Bronchial epithelial cell (primary cell): ENCODE measurements around the gene RAD23A. TPM values are rescaled to one million over a fixed set of nuclear protein-coding genes. Genes with fewer than 3 reads are reported as not detected.

Experiments used
- DNase-seq: peaks from one replicate; pipeline ENCODE4 v3.0.0-alpha.2; 2010; ENCODE audit warnings: low read depth
- FAIRE-seq: peaks from 2 replicates; lab custom pipeline; 2011; peaks lifted over from hg19 to GRCh38; lab: Jason Lieb, UNC
- H3K27me3 ChIP-seq: 2 replicates; pipeline ENCODE4 v1.5.1; 2011; ENCODE audit warnings: low read length; ENCODE audit not compliant: control insufficient read depth, insufficient read depth
- H3K36me3 ChIP-seq: 2 replicates; pipeline ENCODE4 v1.5.1; 2011; ENCODE audit warnings: low read length; ENCODE audit not compliant: control insufficient read depth, insufficient read depth
- H3K4me3 ChIP-seq: 2 replicates; pipeline ENCODE4 v1.5.1; 2011; ENCODE audit warnings: mild to moderate bottlenecking, low read depth, low read length, control low read depth
- total RNA-seq: library from RNA; depleted of rRNA; stranded (reverse); fragments of >200 nt; gene quantifications from 2 replicates; pipeline ENCODE4 v1.2.1, GENCODE V29; 2014
- TF ChIP-seq, protein P1 (sequence below): IDR thresholded peaks from 2 replicates; pipeline ENCODE4 v1.5.1; 2011; ENCODE audit warnings: mild to moderate bottlenecking, moderate library complexity, low read length, control low read depth, inconsistent platforms; ENCODE audit not compliant: insufficient read depth, severe bottlenecking

Gene RAD23A
- total RNA-seq, 1 donor from 2014 or later: 91.1 TPM

DNA sequence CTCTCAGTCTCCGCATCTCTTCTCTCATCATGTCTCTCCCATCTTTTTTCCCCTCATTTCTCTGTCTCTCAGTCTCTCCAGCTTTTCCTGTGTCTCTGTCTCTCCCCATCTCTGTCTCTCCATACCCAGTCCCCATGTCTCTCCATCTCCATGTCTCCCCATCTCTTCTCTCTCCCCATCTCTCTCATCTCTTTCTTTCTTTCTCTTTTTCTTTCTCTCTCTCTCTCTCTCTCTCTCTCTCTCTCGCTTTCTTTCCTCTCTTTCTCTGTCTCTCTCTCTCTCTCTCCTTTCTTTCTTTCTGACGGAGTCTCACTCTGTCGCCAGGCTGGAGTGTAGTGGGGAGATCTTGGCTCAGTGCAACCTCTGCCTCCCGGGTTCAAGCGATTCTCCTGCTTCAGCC, 37.0 kb downstream of the RAD23A start:
- FAIRE-seq: no peak
- Histone ChIP-seq H3K4me3 (no peak overlapping the region), H3K36me3 (no peaks in the 10 kb centered on the region), H3K27me3 (peaks cover 2% of the 10 kb centered on the region)
- no peak for DNase-seq
- TF ChIP-seq, protein P1, sequence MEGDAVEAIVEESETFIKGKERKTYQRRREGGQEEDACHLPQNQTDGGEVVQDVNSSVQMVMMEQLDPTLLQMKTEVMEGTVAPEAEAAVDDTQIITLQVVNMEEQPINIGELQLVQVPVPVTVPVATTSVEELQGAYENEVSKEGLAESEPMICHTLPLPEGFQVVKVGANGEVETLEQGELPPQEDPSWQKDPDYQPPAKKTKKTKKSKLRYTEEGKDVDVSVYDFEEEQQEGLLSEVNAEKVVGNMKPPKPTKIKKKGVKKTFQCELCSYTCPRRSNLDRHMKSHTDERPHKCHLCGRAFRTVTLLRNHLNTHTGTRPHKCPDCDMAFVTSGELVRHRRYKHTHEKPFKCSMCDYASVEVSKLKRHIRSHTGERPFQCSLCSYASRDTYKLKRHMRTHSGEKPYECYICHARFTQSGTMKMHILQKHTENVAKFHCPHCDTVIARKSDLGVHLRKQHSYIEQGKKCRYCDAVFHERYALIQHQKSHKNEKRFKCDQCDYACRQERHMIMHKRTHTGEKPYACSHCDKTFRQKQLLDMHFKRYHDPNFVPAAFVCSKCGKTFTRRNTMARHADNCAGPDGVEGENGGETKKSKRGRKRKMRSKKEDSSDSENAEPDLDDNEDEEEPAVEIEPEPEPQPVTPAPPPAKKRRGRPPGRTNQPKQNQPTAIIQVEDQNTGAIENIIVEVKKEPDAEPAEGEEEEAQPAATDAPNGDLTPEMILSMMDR: no peak

- FAIRE-seq (no peak), DNase-seq (no peak)
- TF ChIP-seq, protein P1: no peak
- Histone ChIP-seq H3K4me3 (peak overlapping the region; percentile 15), H3K27me3 (peaks cover 2% of the 10 kb centered on the region), H3K36me3 (no peaks in the 10 kb centered on the region)
These were observed 37.4 kb downstream of the RAD23A start for GRCh38 chr19:12983091-12983490.

GRCh38 chr19:12983542-12984142, 38.0 kb downstream of the RAD23A start:
- FAIRE-seq (no peak), DNase-seq (peak; percentile 31)
- H3K36me3 ChIP-seq: no peaks in the 10 kb centered on the region
- H3K4me3 ChIP-seq: peak overlapping the region; percentile 15
- TF ChIP-seq, protein P1: peak; percentile 93
- peaks cover 2% of the 10 kb centered on the region for H3K27me3 ChIP-seq

DNA sequence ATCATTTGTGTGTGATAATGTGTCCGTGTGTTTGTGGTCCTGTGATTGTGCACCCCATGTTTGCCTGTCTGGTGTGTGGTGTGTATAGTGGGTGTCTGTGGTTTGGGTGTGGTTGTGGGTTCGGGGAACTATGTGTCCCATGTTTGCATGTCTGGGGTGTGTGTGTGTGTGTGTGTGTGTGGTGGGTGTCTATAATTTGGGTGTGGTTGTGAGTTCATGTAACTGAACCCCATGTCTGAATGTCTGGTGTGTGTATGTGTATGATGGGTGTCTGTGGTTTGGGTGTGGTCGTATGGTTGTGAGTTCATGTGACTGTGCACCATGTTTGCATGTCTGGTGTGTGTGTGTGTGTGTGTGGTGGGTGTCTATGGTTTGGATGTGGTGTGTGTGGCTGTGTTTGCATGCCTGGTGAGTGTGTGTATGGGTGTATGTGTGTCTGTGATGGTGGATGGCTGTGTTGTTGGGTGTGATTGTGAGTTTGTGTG, 38.5 kb downstream of the RAD23A start:
- TF ChIP-seq, protein P1: no peak
- Histone ChIP-seq H3K36me3 (no peaks in the 10 kb centered on the region), H3K27me3 (peaks cover 2% of the 10 kb centered on the region), H3K4me3 (no peak overlapping the region)
- FAIRE-seq (peak; percentile 98), DNase-seq (no peak)

DNA sequence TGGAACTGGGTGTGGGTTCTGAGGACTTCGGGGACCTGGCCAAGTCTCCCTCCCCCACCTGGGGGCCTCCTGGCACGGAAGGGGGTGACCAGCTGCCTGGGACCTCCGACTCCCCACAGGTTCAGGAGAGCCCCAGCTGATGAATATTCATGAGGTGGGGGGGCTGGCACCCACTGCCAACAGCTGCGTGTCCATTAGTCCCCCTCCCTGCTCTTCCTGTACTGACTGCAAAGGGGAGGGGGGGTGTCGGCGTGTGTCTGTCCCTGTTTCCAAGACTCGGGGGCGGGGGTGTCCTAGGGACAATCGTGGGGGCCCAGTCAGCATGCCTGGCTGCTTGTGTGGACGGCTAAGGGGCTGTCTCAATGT, 39.0 kb downstream of the RAD23A start:
- no peak for DNase-seq
- Histone ChIP-seq H3K4me3 (no peak overlapping the region), H3K27me3 (peaks cover 2% of the 10 kb centered on the region), H3K36me3 (no peaks in the 10 kb centered on the region)
- FAIRE-seq: no peak
- TF ChIP-seq, protein P1: no peak
